H9 (cell line): ENCODE measurements around the gene SLC26A9. TPM values are rescaled to one million over a fixed set of nuclear protein-coding genes. Genes with fewer than 3 reads are reported as not detected.

Source experiments
- DNase-seq: peaks from one replicate; pipeline ENCODE4 v3.0.0-alpha.2; 2017
- H2AFZ ChIP-seq: one replicate; pipeline ENCODE4 v1.6.1; 2013; ENCODE audit warnings: mild to moderate bottlenecking, low read length, control low read depth, moderate library complexity
- H2AK5ac ChIP-seq: 2 replicates; pipeline ENCODE4 v1.6.1; 2013; ENCODE audit warnings: low read length, control low read depth, mixed read lengths; ENCODE audit not compliant: insufficient read length
- H2BK120ac ChIP-seq: one replicate; pipeline ENCODE4 v1.6.1; 2013; ENCODE audit warnings: low read depth, mild to moderate bottlenecking, low read length, control low read depth, inconsistent platforms; ENCODE audit not compliant: poor library complexity, severe bottlenecking
- H2BK12ac ChIP-seq: 2 replicates; pipeline ENCODE4 v1.6.1; 2013; ENCODE audit warnings: low read length, control low read depth, mixed read lengths, low read depth; ENCODE audit not compliant: insufficient read length
- H2BK15ac ChIP-seq: 2 replicates; pipeline ENCODE4 v1.6.1; 2013; ENCODE audit warnings: low read depth, low read length, control low read depth
- H2BK20ac ChIP-seq: one replicate; pipeline ENCODE4 v1.6.1; 2013; ENCODE audit warnings: low read depth, mild to moderate bottlenecking, low read length, control low read depth, inconsistent platforms; ENCODE audit not compliant: poor library complexity, severe bottlenecking
- H2BK5ac ChIP-seq: 2 replicates; pipeline ENCODE4 v1.6.1; 2013; ENCODE audit warnings: low read length, control low read depth, mixed read lengths; ENCODE audit not compliant: insufficient read length
- H3K14ac ChIP-seq: 2 replicates; pipeline ENCODE4 v1.6.1; 2013; ENCODE audit warnings: low read length, control low read depth; ENCODE audit not compliant: insufficient read depth
- H3K18ac ChIP-seq: 2 replicates; pipeline ENCODE4 v1.6.1; 2013; ENCODE audit warnings: low read depth, mild to moderate bottlenecking, mixed read lengths, low read length, control low read depth; ENCODE audit not compliant: insufficient read length
- H3K23ac ChIP-seq: 2 replicates; pipeline ENCODE4 v1.6.1; 2013; ENCODE audit warnings: low read length, control low read depth, mixed read lengths, low read depth; ENCODE audit not compliant: insufficient read length
- H3K23me2 ChIP-seq: 2 replicates; pipeline ENCODE4 v1.6.1; 2013; ENCODE audit warnings: low read depth, mild to moderate bottlenecking, mixed read lengths, low read length, control low read depth; ENCODE audit not compliant: insufficient read length, poor library complexity, severe bottlenecking
- H3K27ac ChIP-seq: 2 replicates; pipeline ENCODE4 v1.5.1; 2013; ENCODE audit warnings: low read length, control low read depth, mixed read lengths, low read depth; ENCODE audit not compliant: insufficient read length
- H3K27me3 ChIP-seq: 2 replicates; pipeline ENCODE4 v1.6.1; 2013; ENCODE audit warnings: low read length, control low read depth, inconsistent platforms; ENCODE audit not compliant: insufficient read depth
- H3K4ac ChIP-seq: 2 replicates; pipeline ENCODE4 v1.6.1; 2013; ENCODE audit warnings: low read depth, mild to moderate bottlenecking, control low read depth, inconsistent platforms, low read length, moderate library complexity
- H3K4me1 ChIP-seq: 2 replicates; pipeline ENCODE4 v1.6.1; 2013; ENCODE audit warnings: low read length, control low read depth, inconsistent platforms; ENCODE audit not compliant: insufficient read depth
- H3K4me2 ChIP-seq: 2 replicates; pipeline ENCODE4 v1.6.1; 2013; ENCODE audit warnings: low read length, control low read depth, mixed read lengths; ENCODE audit not compliant: insufficient read length, insufficient read depth
- H3K56ac ChIP-seq: 2 replicates; pipeline ENCODE4 v1.6.1; 2013; ENCODE audit warnings: low read depth, mild to moderate bottlenecking, mixed read lengths, low read length, control low read depth; ENCODE audit not compliant: insufficient read length
- H3K79me1 ChIP-seq: 2 replicates; pipeline ENCODE4 v1.6.1; 2013; ENCODE audit warnings: low read depth, mild to moderate bottlenecking, moderate library complexity, low read length, control low read depth, inconsistent platforms; ENCODE audit not compliant: insufficient read depth, poor library complexity, severe bottlenecking
- H3K79me2 ChIP-seq: 2 replicates; pipeline ENCODE4 v1.6.1; 2013; ENCODE audit warnings: low read length, control low read depth, inconsistent platforms; ENCODE audit not compliant: insufficient read depth
- H3K9ac ChIP-seq: 2 replicates; pipeline ENCODE4 v1.6.1; 2013; ENCODE audit warnings: low read length, control low read depth, mixed read lengths; ENCODE audit not compliant: insufficient read length; ENCODE audit errors: extremely low read depth
- H3K9me3 ChIP-seq: one replicate; pipeline ENCODE4 v1.6.1; 2013; ENCODE audit warnings: low read depth, low read length, inconsistent platforms; ENCODE audit not compliant: control insufficient read depth
- H3T11ph ChIP-seq: one replicate; pipeline ENCODE4 v1.6.1; 2013; ENCODE audit warnings: mild to moderate bottlenecking, low read length, control low read depth, inconsistent platforms
- H4K20me1 ChIP-seq: one replicate; pipeline ENCODE4 v1.6.1; 2013; ENCODE audit not compliant: control insufficient read depth, insufficient read length, insufficient read depth
- H4K5ac ChIP-seq: 2 replicates; pipeline ENCODE4 v1.6.1; 2013; ENCODE audit warnings: low read depth, mild to moderate bottlenecking, mixed read lengths, low read length, control low read depth; ENCODE audit not compliant: insufficient read length
- H4K8ac ChIP-seq: replicated peaks from 2 replicates; pipeline ENCODE4 v1.6.1; 2013; ENCODE audit warnings: low read length, control low read depth, mixed read lengths, low read depth; ENCODE audit not compliant: insufficient read length
- H4K91ac ChIP-seq: 2 replicates; pipeline ENCODE4 v1.6.1; 2013; ENCODE audit warnings: low read depth, mild to moderate bottlenecking, moderate library complexity, mixed read lengths, low read length, control low read depth; ENCODE audit not compliant: insufficient read length
- H3K27ac Mint-ChIP-seq, 3 experiments: 2 replicates in 2 of 3; 3 replicates in 1 of 3; pipeline ENCODE4 v1.8.0; 2020 to 2021; ENCODE audit warnings: mixed read lengths in 3 of 3, mild to moderate bottlenecking in 1 of 3, moderate library complexity in 1 of 3
- H3K27me3 Mint-ChIP-seq: 2 replicates; pipeline ENCODE4 v1.8.0; 2021; ENCODE audit warnings: low read depth, mild to moderate bottlenecking, moderate library complexity, mixed read lengths
- H3K36me3 Mint-ChIP-seq, 3 experiments: 2 replicates in 2 of 3; 3 replicates in 1 of 3; pipeline ENCODE4 v1.8.0; 2020 to 2021; ENCODE audit warnings: low read depth in 3 of 3, mixed read lengths in 3 of 3; ENCODE audit not compliant: insufficient read depth in 1 of 3
- H3K4me1 Mint-ChIP-seq, 2 experiments: 2 replicates each; pipeline ENCODE4 v1.8.0; 2020; ENCODE audit warnings: mixed read lengths in 2 of 2
- H3K4me3 Mint-ChIP-seq, 2 experiments: 2 replicates in 1 of 2; 3 replicates in 1 of 2; pipeline ENCODE4 v1.8.0; 2020 to 2021; ENCODE audit warnings: mild to moderate bottlenecking in 2 of 2, mixed read lengths in 2 of 2, moderate library complexity in 1 of 2
- H3K9me3 Mint-ChIP-seq, 2 experiments: 2 replicates in 1 of 2; 3 replicates in 1 of 2; pipeline ENCODE4 v1.8.0; 2020; ENCODE audit warnings: mild to moderate bottlenecking in 2 of 2, mixed read lengths in 2 of 2, moderate library complexity in 1 of 2
- CTCF ChIP-seq: fragments of 200-600 bp; sonication (generic); conservative IDR thresholded peaks from 3 replicates; pipeline ENCODE4 v1.8.0; 2021; ENCODE audit warnings: antibody characterized with exemption, mild to moderate bottlenecking
- WGBS: extraction: QIAGEN DNeasy Blood & Tissue Kit; methylation state at CpG from one replicate; pipeline ENCODE4 v1.1.7; 2013; ENCODE audit warnings: missing lambda C conversion rate, low lambda C conversion rate, mixed read lengths; ENCODE audit not compliant: insufficient read length; ENCODE audit errors: extremely low coverage; 5-methylcytosine and 5-hydroxymethylcytosine counted together
- total RNA-seq: library from RNA; stranded (reverse); gene quantifications from 2 replicates; pipeline ENCODE4 v1.2.1, GENCODE V29; 2021

Gene SLC26A9
- total RNA-seq, 1 experiment from 2014 or later = not detected

GRCh38 chr1:205950280-205950679 lies 7.0 kb upstream of the SLC26A9 start:
- no peak overlapping the region for H3K27ac Mint-ChIP-seq
- Histone ChIP-seq H3K79me1 (no peaks in the 10 kb centered on the region), H2BK12ac (no peak overlapping the region), H4K5ac (no peak overlapping the region), H3K4me1 (0 out of 2 replicates have a peak, but pooled peaks cover 6% of the 10 kb centered on the region), H3K23me2 (no peaks in the 10 kb centered on the region), H3K18ac (no peak overlapping the region), H2BK120ac (no peak overlapping the region), H3K9me3 (no peaks in the 10 kb centered on the region), H3K4me2 (no peak overlapping the region), H2AK5ac (no peak overlapping the region), H2BK5ac (no peak overlapping the region), H4K8ac (no peak overlapping the region), H3K9ac (no peak overlapping the region), H3K27ac (no peak overlapping the region), H3K56ac (no peak overlapping the region), H3T11ph (no peak overlapping the region), H4K20me1 (no peaks in the 10 kb centered on the region), H3K23ac (no peak overlapping the region), H2AFZ (no peak overlapping the region), H4K91ac (no peak overlapping the region), H2BK15ac (no peak overlapping the region), H3K27me3 (no peaks in the 10 kb centered on the region), H3K4ac (no peak overlapping the region), H3K79me2 (no peaks in the 10 kb centered on the region), H2BK20ac (no peak overlapping the region), H3K14ac (no peak overlapping the region)
- H3K4me3 Mint-ChIP-seq = no peak overlapping the region
- no peak for DNase-seq
- peaks cover 20% of the 10 kb centered on the region for H3K27me3 Mint-ChIP-seq
- no peaks in the 10 kb centered on the region for H3K36me3 Mint-ChIP-seq
- no peak for TF ChIP-seq CTCF
- H3K4me1 Mint-ChIP-seq = peaks cover 17 to 28% of the 10 kb centered on the region in 2 experiments
- WGBS = no CpG with 5 or more reads among the region's 8 CpGs
- H3K9me3 Mint-ChIP-seq = no peaks in the 10 kb centered on the region; a peak in 1 of 5 replicates
